Hepatocyte (in vitro differentiated cells): ENCODE data around the gene ABCA9.

Experiments used
- EZH2 ChIP-seq: fragments of 200-600 bp; sonication (generic); IDR thresholded peaks from 2 replicates; pipeline ENCODE4 v1.6.1; 2016; ENCODE audit warnings: antibody characterized with exemption, mild to moderate bottlenecking, borderline replicate concordance
- EZH2phosphoT487 ChIP-seq: fragments of 200-600 bp; sonication (generic); IDR thresholded peaks from one replicate; pipeline ENCODE4 v1.6.1; 2018; ENCODE audit warnings: antibody characterized with exemption, mild to moderate bottlenecking, low read depth, moderate library complexity; ENCODE audit not compliant: unreplicated experiment, severe bottlenecking
- TF ChIP-seq, protein P1 (sequence below): fragments of 200-600 bp; sonication (generic); IDR thresholded peaks from 2 replicates; pipeline ENCODE4 v1.5.1; 2016; ENCODE audit warnings: antibody characterized with exemption, mild to moderate bottlenecking; ENCODE audit not compliant: poor library complexity

DNA sequence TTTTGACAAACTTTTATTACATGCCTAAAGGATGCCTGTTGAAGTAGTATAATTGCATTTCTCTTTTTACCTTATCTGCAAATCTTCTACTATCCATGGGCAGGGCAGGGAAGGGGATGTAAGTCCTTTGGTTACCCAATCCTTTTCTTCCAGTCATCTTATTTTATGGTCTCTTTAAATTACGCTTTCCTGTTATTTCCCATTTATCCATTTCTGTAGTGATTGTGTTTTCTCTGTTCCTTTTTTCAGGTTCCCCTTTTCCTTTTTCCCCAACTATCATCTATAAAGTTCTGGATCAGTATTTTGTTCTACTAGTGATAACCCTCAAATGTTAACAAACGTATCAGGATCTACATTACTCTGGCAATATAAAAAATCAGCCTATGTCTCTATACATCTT is 3.3 kb upstream of the ABCA9 start:
- TF ChIP-seq, protein P1, sequence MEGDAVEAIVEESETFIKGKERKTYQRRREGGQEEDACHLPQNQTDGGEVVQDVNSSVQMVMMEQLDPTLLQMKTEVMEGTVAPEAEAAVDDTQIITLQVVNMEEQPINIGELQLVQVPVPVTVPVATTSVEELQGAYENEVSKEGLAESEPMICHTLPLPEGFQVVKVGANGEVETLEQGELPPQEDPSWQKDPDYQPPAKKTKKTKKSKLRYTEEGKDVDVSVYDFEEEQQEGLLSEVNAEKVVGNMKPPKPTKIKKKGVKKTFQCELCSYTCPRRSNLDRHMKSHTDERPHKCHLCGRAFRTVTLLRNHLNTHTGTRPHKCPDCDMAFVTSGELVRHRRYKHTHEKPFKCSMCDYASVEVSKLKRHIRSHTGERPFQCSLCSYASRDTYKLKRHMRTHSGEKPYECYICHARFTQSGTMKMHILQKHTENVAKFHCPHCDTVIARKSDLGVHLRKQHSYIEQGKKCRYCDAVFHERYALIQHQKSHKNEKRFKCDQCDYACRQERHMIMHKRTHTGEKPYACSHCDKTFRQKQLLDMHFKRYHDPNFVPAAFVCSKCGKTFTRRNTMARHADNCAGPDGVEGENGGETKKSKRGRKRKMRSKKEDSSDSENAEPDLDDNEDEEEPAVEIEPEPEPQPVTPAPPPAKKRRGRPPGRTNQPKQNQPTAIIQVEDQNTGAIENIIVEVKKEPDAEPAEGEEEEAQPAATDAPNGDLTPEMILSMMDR = no peak
- no peak for TF ChIP-seq EZH2
- TF ChIP-seq EZH2phosphoT487 = no peak
